GM04503 (cell line): ENCODE measurements around the gene UROS.

Experiments
- DNase-seq: peaks from one replicate; pipeline ENCODE4 v3.0.0-alpha.2; 2012; ENCODE audit warnings: low read depth

The UROS gene

GRCh38 chr10:125836746-125837145 is 13.7 kb upstream of the UROS start:
- no peak for DNase-seq

GRCh38 chr10:125828311-125828710 is 5.3 kb upstream of the UROS start:
- no peak for DNase-seq

DNA sequence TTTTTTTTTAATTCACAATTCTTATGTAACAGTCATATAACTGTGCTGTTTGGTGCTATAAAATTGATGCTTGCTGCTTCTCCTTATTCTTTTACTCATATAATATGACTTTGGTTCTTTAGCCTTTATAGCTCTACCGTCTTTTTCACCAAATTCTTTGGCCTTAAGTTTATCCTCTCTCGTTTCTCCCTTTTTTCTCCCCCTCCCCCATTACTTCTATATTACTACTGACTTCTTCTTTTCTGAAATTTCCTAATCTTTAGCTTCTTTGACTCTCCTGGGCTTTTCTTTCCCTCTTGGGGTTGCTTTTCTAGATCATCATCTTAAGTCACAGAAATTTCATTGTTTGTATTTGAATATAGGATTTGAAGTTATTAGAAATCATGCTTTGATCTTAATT is 4.1 kb upstream of the UROS start:
- DNase-seq, result no peak

DNA sequence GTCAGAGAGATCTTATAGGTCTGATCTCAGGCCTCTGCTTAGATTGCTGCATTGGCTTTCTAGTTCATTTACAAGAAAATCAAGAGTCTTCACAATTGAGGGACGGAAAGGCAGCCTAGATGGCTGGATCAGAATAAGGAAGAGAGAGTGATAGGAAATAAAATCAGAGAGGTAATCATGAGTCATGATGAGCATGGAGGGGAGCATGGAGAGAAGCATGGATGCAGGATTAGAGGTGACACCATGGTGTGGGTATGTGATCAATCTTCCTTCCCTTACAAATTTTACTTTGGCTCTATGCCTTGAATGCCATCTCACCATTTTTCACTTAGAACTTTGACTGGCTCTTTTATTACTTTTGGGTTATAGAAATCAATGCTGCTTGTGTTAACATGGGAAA is 1.7 kb upstream of the UROS start:
- DNase-seq, result no peak

GRCh38 chr10:125823663-125824251 is 699 bp upstream of the UROS start:
- DNase-seq, result no peak

DNA sequence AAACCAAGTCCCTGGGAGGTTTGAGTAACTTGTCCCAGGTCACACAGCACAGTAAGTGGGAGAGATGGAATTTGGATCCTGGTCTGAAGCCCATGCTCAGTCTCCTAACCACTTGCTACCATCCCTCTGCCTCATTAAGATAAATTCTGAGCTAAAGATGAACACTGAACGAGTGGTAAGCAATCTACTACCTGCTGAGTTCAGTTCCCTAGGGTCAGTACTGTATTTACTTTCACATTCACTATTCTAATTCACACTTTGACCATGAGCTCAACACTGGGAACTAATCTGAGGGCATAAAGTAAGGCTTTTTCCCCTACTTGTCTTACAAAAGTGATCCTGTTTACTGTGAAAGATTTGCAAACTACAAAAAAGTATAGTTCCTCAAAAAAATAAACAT is 2.4 kb downstream of the UROS start:
- DNase-seq, result no peak

DNA sequence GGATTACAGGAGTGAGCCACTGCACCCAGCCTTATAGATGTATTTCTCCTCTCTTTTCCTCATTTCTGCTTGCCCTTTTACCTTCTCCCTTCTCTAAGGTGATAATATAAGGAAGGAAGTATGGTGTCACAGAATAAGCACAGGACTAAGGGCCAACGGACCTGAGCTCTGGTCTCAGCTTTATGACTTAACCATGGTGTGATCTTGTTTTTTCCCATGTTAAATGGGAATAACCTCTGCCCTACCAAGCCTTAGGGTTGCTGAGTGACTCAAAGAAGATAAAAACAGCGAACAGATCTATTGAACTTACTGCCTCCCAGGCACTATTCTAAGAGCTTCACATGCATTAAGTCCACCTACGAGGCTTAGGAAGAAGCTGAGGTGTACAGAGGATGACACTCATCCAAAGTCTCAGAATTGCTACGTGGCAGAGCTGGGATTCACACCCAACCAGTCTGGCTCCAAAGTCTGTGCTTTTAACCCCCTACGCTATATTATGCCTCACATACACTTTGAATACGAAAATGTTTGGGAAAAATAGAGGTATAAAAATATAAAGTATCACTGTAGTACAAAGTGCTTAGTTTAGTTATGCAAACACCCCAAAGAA is 5.6 kb downstream of the UROS start:
- DNase-seq, result no peak

GRCh38 chr10:125816548-125816947 is 6.5 kb downstream of the UROS start:
- no peak for DNase-seq

DNA sequence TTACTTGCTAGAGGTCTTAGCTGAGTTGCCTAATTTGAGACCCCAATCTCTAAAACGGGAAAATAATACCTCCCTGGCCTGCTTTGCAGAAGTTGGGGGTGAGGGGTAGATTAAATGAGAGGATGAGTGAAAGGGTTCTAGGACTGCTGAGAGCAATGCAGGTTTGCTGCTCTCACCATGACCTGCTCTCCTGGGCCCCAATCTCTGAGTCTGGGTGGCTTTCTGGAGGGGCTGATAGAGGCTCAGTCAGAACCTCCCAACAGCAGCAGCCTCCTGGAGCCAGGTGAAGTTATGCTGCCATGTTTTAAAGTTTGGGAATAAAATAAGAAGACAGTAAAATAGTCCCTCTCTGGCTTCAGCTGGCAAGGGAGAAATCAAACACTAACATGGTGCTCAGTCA is 7.3 kb downstream of the UROS start:
- no peak for DNase-seq

- peak; percentile 49 for DNase-seq
These were observed 10.8 kb downstream of the UROS start for GRCh38 chr10:125812128-125812750.

GRCh38 chr10:125811251-125811650 is 11.8 kb downstream of the UROS start:
- peak; percentile 45 for DNase-seq

GRCh38 chr10:125808047-125808446 is 15.0 kb downstream of the UROS start:
- no peak for DNase-seq

- DNase-seq, result no peak
These were observed 20.3 kb downstream of the UROS start for GRCh38 chr10:125802739-125803138.

GRCh38 chr10:125802131-125802530 is 20.9 kb downstream of the UROS start:
- DNase-seq, result no peak

DNA sequence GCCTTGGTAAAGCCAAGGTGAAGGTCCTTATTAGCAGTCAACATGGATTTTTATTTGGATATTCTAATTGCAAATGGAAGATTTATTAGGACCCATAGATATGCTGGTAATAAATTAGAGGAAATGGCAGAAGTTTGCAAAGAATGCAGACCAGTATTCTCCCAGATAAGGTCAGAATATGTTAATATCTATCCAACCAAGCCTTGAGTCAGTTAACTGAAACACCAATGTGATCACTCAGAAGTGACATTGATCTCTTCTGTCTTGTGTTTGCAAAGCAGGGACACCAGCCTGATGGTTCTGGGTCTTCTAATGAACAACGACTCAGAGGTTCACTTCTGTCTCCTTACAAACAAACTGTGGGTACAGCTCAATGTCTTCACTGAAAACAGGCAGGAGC is 21.5 kb downstream of the UROS start:
- no peak for DNase-seq

DNA sequence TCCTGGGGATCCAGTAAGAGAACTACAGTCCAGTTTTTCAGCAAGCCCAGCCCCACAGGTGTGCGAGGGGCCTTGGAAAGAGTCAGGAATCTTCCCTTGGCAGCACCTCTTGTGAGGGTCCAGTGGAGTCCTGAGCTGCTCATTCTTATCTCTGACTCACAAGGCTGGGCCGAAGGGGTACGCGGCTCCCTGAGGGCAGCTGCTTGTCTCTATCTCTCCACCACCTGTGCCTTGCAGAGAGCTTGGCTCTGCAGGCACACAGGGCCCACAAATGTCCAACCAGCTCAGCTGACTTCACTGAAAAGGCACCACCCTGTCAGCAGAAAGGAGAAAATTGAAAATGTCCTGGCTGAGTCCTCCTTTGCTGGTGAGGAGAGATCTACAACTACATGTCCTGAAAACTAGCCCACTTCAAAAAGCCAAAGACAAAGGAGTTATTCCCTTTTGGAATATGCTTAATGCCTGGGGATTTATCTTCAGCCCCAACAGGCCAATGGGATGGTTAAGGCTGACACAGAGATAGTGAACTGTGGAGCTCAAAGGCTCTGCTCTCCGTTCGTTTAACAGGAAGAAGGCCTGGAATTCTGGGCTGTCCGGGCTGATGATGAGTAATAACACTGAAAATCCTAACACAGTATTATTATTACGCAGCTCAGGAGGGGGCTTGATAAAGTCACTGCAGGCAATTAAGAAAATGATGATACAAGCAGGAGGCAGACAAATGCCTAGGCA is 23.4 kb downstream of the UROS start:
- DNase-seq, result no peak

DNA sequence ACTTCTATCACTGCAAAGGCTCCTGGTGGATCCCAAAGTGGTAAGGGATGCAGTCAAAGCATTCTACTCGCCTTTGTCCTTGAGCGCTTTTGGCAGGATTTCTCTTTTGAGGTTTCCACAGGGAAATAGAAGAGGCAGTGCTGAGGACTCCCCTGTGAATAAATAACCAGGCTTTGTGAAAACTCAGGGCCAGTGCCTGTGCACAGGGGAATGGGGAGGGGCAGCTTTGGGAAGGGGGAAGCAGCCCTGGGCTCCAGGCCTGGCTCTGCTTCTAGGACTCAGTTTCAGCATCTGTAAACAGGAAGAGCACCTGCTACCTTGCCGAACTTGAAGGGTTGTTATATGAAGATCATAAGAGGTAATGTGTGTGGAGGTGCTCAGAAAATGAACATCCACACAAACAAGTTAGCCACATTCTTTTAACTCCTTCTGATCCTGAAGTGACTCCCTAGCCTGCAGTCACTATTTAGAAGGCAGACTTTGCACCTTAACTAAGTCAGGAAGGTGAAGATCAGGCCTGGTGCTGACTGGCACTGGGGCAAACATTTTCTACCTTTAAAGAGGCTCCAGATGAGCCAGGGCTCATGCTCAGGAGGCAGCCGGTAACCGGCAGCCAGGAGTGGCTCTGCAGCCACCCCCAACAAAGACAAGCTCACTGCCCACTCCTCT is 24.9 kb downstream of the UROS start:
- DNase-seq, result no peak

DNA sequence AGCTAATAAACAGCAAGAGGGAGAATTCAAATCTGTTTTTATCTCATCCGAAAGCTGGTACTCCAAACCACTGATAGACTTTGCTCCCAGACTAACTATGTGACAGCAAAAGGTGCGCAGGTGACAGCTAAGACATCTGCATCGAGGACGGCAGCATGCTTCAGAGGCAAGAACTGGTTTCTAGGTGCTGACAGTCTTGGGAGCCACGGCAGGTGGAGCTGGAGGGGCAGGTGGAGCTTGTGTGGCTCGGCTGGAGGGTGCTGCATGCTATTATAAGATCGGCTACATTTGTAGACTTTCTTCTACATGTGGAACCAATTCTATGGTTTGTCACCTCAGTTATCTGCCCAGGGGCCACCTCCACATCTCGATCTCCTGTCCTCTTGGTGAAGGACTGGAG is 25.6 kb downstream of the UROS start:
- DNase-seq, result no peak

GRCh38 chr10:125795637-125796190 is 27.3 kb downstream of the UROS start:
- no peak for DNase-seq

DNA sequence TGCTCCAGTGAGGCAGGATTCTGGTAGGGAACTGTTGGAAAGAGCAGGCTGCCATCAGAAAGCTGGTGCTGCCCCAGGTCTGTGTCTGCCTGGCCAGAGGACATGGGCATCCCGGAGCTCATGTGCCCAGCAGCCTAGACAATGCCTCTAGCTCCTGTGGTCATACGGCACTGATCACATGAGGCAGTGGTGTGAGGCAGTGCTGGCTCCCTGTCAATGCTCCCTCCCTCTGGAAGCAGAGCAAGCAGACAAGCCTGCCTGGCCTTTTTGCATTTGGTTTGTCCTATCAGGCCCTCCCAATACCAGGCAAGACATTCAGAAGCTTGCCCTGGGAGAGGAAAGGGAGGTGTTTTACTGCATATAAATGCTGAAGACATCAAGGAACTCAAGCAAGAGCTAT is 27.9 kb downstream of the UROS start:
- no peak for DNase-seq

- no peak for DNase-seq
These were observed 30.4 kb downstream of the UROS start for GRCh38 chr10:125792342-125793300.
